ENCODE data around the gene DHX8.
"Not testable (repeated sequence)": the region's sequence is repeated elsewhere in the genome, so short reads cannot be mapped to it uniquely, and the experiment has no call there.

The DHX8 gene

GRCh38 chr17:43483674-43484551 is at the start of gene DHX8:
Gene DHX8, plus strand, starts transcription at chr17:43483975. Its CDS starts 63 bp downstream, at chr17:43484038.
- Mint-ChIP-seq H3K9me3 (no peaks in the 10 kb centered on the region), H3K36me3 (ENCODE audit: low read depth) (peaks cover 4% of the 10 kb centered on the region), H3K4me1 (peaks cover 34% of the 10 kb centered on the region), H3K27ac (peak within 1 kb of the TSS; percentile 97), H3K27me3 (no peaks in the 10 kb centered on the region), H3K4me3 (peak within 1 kb of the TSS; percentile 100)
- DNase-seq (peak; percentile 99), ATAC-seq (peak; percentile 99)

GRCh38 chr17:43434902-43435319 is 48.9 kb upstream of the DHX8 start:
- Mint-ChIP-seq H3K4me3 (no peak overlapping the region), H3K27me3 (peaks cover 19% of the 10 kb centered on the region), H3K36me3 (ENCODE audit: low read depth) (no peaks in the 10 kb centered on the region), H3K9me3 (no peaks in the 10 kb centered on the region), H3K4me1 (no peaks in the 10 kb centered on the region), H3K27ac (no peak overlapping the region)
- ATAC-seq (no peak), DNase-seq (no peak)

- H3K9me3 Mint-ChIP-seq, result no peaks in the 10 kb centered on the region
- peaks cover 12% of the 10 kb centered on the region for H3K27me3 Mint-ChIP-seq
- no peak for DNase-seq
- no peak overlapping the region for H3K27ac Mint-ChIP-seq
- H3K4me3 Mint-ChIP-seq, result no peak overlapping the region
- no peak for ATAC-seq
- no peaks in the 10 kb centered on the region for H3K36me3 Mint-ChIP-seq (ENCODE audit: low read depth)
- H3K4me1 Mint-ChIP-seq, result no peaks in the 10 kb centered on the region
Observed at GRCh38 chr17:43437756-43438155, 46.0 kb upstream of the DHX8 start.

- Mint-ChIP-seq H3K4me3 (no peak overlapping the region), H3K4me1 (no peaks in the 10 kb centered on the region), H3K36me3 (ENCODE audit: low read depth) (no peaks in the 10 kb centered on the region), H3K9me3 (no peaks in the 10 kb centered on the region), H3K27ac (no peak overlapping the region), H3K27me3 (peaks cover 4% of the 10 kb centered on the region)
- DNase-seq (no peak), ATAC-seq (no peak)
Observed at GRCh38 chr17:43438626-43439025, 45.1 kb upstream of the DHX8 start.

- no peak overlapping the region for H3K4me3 Mint-ChIP-seq
- H3K27ac Mint-ChIP-seq, result no peak overlapping the region
- peaks cover 3% of the 10 kb centered on the region for H3K27me3 Mint-ChIP-seq
- H3K4me1 Mint-ChIP-seq, result no peaks in the 10 kb centered on the region
- H3K36me3 Mint-ChIP-seq (ENCODE audit: low read depth), result no peaks in the 10 kb centered on the region
- no peaks in the 10 kb centered on the region for H3K9me3 Mint-ChIP-seq
- ATAC-seq (no peak), DNase-seq (no peak)
Observed at GRCh38 chr17:43439041-43439440, 44.7 kb upstream of the DHX8 start.

- no peak for DNase-seq
- no peaks in the 10 kb centered on the region for H3K9me3 Mint-ChIP-seq
- no peaks in the 10 kb centered on the region for H3K4me1 Mint-ChIP-seq
- H3K36me3 Mint-ChIP-seq (ENCODE audit: low read depth), result no peaks in the 10 kb centered on the region
- H3K4me3 Mint-ChIP-seq, result no peak overlapping the region
- H3K27ac Mint-ChIP-seq, result no peak overlapping the region
- ATAC-seq, result no peak
- H3K27me3 Mint-ChIP-seq, result peaks cover 11% of the 10 kb centered on the region
Observed at GRCh38 chr17:43442711-43443110, 41.1 kb upstream of the DHX8 start.

- ATAC-seq (no peak), DNase-seq (no peak)
- Mint-ChIP-seq H3K36me3 (ENCODE audit: low read depth) (no peaks in the 10 kb centered on the region), H3K4me3 (no peak overlapping the region), H3K9me3 (no peaks in the 10 kb centered on the region), H3K27ac (no peak overlapping the region), H3K27me3 (peaks cover 11% of the 10 kb centered on the region), H3K4me1 (no peaks in the 10 kb centered on the region)
Observed at GRCh38 chr17:43443381-43443780, 40.4 kb upstream of the DHX8 start.

GRCh38 chr17:43444223-43445008 is 39.4 kb upstream of the DHX8 start:
- no peak for ATAC-seq
- no peaks in the 10 kb centered on the region for H3K4me1 Mint-ChIP-seq
- peaks cover 11% of the 10 kb centered on the region for H3K27me3 Mint-ChIP-seq
- DNase-seq, result no peak
- no peaks in the 10 kb centered on the region for H3K9me3 Mint-ChIP-seq
- no peaks in the 10 kb centered on the region for H3K36me3 Mint-ChIP-seq (ENCODE audit: low read depth)
- H3K27ac Mint-ChIP-seq, result no peak overlapping the region
- H3K4me3 Mint-ChIP-seq, result no peak overlapping the region

- ATAC-seq (no peak), DNase-seq (no peak)
- H3K4me3 Mint-ChIP-seq, result no peak overlapping the region
- no peak overlapping the region for H3K27ac Mint-ChIP-seq
- H3K36me3 Mint-ChIP-seq (ENCODE audit: low read depth), result no peaks in the 10 kb centered on the region
- H3K27me3 Mint-ChIP-seq, result peaks cover 11% of the 10 kb centered on the region
- H3K9me3 Mint-ChIP-seq, result no peaks in the 10 kb centered on the region
- no peaks in the 10 kb centered on the region for H3K4me1 Mint-ChIP-seq
Observed at GRCh38 chr17:43445009-43445589, 38.7 kb upstream of the DHX8 start.

GRCh38 chr17:43446773-43447172 is 37.0 kb upstream of the DHX8 start:
- DNase-seq (no peak), ATAC-seq (no peak)
- peaks cover 11% of the 10 kb centered on the region for H3K27me3 Mint-ChIP-seq
- no peak overlapping the region for H3K27ac Mint-ChIP-seq
- no peaks in the 10 kb centered on the region for H3K9me3 Mint-ChIP-seq
- no peaks in the 10 kb centered on the region for H3K36me3 Mint-ChIP-seq (ENCODE audit: low read depth)
- no peak overlapping the region for H3K4me3 Mint-ChIP-seq
- no peaks in the 10 kb centered on the region for H3K4me1 Mint-ChIP-seq

GRCh38 chr17:43448720-43449469 is 34.9 kb upstream of the DHX8 start:
- DNase-seq, result no peak
- no peak for ATAC-seq
- H3K4me1 Mint-ChIP-seq, result no peaks in the 10 kb centered on the region

GRCh38 chr17:43449470-43450248 is 34.1 kb upstream of the DHX8 start:
- H3K4me1 Mint-ChIP-seq, result no peaks in the 10 kb centered on the region
- no peaks in the 10 kb centered on the region for H3K9me3 Mint-ChIP-seq
- H3K27me3 Mint-ChIP-seq, result peaks cover 9% of the 10 kb centered on the region
- DNase-seq (no peak), ATAC-seq (no peak)
- H3K36me3 Mint-ChIP-seq (ENCODE audit: low read depth), result no peaks in the 10 kb centered on the region
- no peak overlapping the region for H3K4me3 Mint-ChIP-seq
- no peak overlapping the region for H3K27ac Mint-ChIP-seq

More at GRCh38 chr17:43448720-43449469, 34.9 kb upstream of the DHX8 start:
- no peaks in the 10 kb centered on the region for H3K36me3 Mint-ChIP-seq (ENCODE audit: low read depth)
- peaks cover 11% of the 10 kb centered on the region for H3K27me3 Mint-ChIP-seq
- H3K9me3 Mint-ChIP-seq, result no peaks in the 10 kb centered on the region
- no peak overlapping the region for H3K4me3 Mint-ChIP-seq
- H3K27ac Mint-ChIP-seq, result no peak overlapping the region

GRCh38 chr17:43450791-43451190 is 33.0 kb upstream of the DHX8 start:
- H3K4me1 Mint-ChIP-seq; H3K4me3 Mint-ChIP-seq; DNase-seq; ATAC-seq; H3K27ac Mint-ChIP-seq; H3K9me3 Mint-ChIP-seq; H3K36me3 Mint-ChIP-seq (ENCODE audit: low read depth): not testable (repeated sequence)
- H3K27me3 Mint-ChIP-seq, result peaks cover 10% of the 10 kb centered on the region
